RCC 7860 (cell line): ENCODE data around the gene PRKX.
"Not testable (repeated sequence)": the region's sequence is repeated elsewhere in the genome, so short reads cannot be mapped to it uniquely, and the experiment has no call there.

Experiments
- DNase-seq: peaks from one replicate; pipeline ENCODE4 v3.0.0-alpha.2; 2015; ENCODE audit warnings: low spot score
- FAIRE-seq: peaks from 2 replicates; lab custom pipeline; 2012; peaks lifted over from hg19 to GRCh38; lab: Jason Lieb, UNC

Gene PRKX

DNA sequence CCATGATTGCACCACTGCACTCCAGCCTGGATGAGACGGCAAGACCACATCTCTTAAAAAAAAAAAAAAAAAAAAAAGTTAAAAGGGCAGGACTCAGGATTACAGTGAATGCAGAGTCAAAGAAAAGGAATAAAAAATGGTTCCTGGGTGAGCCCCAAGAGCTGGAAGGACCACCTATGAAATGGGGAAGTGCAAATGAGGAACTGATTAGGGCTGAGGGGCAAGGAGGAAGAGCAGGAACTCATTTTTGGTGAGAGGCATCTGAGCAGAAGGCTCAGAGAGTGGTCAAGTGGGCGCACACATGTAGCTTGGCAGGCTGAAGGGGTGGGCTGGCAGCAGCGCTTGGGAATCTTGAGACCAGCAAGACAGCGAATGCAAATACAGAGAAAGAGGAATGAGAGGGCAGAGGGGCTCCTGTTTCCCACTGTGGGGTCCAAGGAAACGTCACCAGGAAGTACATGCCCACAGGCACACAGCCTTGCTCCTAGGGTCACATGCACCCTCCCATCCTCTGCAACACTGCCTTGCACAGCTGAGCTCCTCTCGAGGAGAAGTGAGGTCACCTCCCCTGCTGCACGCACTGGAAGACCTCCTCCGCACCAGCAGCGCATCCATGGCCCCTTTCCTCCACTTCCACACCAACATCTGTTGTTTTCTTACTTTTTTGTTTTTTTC is 49.7 kb downstream of the PRKX start:
- not testable (repeated sequence) for FAIRE-seq, DNase-seq

DNA sequence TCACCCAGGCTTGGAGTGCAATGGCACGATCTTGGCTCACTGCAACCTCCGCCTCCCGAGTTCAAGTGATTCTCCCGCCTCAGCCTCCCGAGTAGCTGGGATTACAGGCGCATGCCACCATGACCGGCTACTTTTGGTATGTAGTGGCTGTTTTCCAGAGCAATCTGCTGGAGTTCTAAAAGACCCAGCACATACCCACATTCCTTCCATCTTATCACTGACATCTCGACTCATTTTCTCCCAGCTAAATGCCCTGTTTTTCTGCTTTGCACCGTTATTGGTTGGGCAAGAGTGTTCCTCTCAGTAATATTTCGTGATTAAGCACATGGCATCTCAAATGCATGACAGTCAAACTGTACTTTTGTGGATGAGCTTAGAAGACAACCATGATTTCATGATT is 53.7 kb downstream of the PRKX start:
- DNase-seq (no peak), FAIRE-seq (no peak)

DNA sequence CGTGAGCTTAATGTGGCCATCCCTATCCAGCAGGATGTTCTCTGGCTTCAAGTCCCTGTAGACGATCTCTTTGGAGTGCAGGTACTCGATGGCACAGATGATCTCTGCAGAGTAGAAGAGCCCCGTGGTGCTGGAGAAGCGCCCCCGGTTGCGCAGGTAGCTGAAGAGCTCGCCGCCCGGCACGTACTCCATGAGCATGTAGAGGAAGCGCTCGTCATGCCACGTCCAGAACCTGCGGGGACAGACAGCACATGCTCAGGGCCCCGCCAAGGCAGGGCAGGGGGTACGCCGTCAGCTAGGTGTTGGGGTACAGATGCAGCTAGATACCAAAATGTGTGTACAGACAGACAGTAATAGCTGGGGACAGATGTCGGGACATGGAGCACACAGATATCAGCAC is 58.3 kb downstream of the PRKX start:
- FAIRE-seq (no peak), DNase-seq (no peak)

DNA sequence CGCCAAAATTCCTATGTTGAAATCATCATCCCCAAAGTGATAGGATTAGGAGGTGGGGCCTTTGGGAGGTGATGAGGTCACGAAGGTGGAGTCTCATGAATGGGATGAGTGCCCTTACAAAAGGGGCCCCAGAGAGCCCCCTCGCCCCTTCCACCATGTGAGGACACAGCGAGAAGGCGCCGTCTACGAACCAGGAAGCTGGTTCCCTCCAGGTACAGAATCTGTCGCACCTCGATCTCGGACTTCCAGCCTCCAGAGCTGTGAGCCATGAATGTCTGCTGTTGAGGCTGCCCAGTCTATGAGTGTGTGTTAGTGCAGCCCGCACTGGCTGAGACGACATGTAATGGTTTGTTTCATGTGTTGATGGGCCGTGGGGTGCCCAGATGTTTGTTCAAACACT is 60.3 kb downstream of the PRKX start:
- DNase-seq (no peak), FAIRE-seq (no peak)

DNA sequence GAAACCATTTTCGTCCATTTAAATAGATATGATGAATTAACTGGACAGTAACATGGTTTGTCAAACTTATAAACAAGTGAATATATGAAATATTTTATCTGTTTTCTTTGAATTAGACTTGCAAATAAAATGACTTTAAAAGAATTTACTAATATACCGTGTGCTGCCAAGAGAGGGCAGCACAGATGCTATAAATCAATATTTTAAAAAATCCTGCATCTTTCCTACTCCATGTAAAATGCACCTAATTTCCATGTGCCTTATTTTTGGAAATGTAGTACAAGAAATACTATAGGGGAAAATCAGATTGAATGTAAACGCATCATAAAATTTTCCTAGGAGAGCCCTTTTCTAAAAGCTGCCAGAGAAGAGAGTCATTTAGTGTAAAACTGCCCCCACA is 62.2 kb downstream of the PRKX start:
- FAIRE-seq: peak; percentile 77
- DNase-seq: peak; percentile 6

DNA sequence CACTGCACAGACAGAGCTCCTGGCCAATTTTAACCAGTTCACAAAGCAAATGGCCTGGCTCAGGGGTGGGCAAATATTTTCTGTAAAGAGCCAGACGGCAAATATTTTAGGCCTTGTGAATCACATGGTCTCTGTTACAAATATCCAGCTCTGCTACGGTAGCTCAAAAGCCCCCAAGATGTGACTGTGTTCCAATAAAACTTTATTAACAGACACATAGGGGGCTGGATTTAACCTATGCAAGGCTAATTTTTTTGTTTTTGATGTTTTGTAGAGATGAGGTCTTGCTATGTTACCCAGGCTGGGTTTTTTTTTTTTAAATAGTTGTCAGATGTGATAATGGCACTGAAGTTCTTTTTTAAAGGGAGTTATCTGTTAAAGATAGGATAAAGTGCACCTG is 65.4 kb downstream of the PRKX start:
- DNase-seq: no peak
- no peak for FAIRE-seq

DNA sequence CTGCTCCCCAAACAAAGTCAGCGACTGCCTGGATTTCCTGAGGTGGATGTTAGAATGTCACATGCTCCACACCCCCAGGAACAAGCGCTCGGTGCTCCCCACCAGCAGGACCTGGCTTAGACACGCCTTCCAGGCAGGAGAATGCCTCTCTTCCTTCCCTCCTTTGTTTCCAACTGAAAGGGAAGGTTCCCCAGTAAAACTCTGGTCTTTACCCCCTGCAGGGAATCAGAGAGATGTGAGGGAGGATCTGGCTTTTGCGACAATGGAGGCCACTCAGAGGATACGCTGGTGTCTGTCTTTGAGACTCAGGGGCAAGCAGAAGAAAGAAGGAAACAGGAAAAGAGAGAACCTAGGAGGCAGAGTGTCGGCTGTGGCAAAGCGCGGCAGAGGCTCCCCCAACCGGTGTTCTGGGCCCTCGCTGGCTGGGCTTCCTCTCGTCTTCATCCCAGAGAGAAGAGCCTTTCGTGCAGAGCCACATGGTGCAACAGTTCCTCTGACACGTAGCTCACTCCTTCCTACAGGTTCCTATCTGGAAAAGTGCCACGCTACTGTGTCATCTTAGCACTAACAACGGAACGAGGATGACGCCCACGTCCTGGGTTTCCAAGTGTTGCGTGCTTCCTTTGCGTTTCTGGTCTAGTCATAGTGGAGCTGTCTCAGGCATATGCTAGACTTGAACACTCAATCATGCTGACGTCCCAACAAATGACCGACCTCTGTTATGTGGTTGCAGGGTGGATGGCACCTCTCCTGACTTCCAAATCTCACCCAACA is 73.4 kb downstream of the PRKX start:
- not testable (repeated sequence) for FAIRE-seq, DNase-seq

DNA sequence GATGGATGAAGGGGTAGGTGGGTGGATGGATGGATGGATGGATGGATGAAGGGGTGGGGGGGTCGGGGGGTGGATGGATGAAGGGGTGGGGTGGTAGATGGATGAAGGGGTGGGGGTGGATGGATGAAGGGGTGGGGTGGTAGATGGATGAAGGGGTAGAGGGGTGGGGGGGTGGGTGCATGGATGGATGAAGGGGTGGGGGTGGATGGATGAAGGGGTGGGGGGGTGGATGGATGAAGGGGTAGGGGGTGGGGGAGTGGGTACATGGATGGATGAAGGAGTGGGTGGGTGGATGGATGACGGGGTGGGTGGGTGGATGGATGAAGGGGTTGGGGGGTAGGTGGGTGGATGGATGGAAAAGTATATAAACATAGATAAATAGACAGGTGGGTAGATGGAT is 74.2 kb downstream of the PRKX start:
- FAIRE-seq (no peak), DNase-seq (no peak)

DNA sequence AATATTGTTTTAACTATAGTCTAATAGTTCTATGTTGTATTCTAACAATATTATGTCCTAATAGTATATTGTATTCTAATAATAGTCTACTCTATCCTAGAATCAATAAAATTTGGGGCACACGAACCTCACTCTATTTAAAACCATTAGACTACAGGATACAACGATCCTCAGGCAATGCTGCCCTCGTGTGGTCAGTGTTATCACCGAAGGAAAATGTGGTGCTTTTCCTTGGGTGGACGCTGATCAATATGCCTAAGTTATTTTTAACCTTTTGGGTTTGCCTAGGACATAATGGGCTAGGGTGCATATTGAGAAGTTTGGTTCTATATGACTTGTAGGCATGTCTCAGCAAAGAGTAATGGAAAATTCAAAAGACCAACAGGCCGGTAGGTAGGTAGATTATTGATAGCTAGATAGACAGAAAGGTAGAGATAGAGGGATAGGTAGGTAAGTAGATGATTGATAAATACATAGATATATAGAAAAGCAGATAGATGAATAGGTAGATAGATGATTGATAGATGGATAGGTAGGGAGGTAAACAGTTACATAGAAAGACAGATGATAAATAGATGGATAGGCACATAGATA is 75.1 kb downstream of the PRKX start:
- DNase-seq (peak; percentile 3), FAIRE-seq (peak; percentile 70)

DNA sequence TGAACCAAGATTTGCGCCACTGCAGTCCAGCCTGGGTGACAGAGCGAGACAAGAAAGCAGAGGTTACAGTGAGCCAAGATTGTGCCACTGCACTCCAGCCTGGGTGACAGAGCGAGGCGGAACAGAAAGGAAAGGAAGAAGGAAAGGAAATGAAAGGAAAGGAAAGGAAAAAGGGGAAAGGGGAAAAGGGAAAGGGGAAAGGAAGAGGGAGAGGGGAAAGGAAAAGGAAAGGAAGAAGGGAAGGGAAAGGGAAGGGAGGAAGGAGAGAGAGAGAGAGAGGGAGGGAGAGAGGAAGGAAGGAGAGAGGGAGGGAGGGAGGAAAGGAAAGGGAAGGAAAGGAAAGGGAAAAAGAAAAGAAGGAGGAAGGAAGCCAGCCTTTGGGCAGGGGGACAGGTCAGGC is 76.6 kb downstream of the PRKX start:
- no peak for FAIRE-seq
- no peak for DNase-seq

DNA sequence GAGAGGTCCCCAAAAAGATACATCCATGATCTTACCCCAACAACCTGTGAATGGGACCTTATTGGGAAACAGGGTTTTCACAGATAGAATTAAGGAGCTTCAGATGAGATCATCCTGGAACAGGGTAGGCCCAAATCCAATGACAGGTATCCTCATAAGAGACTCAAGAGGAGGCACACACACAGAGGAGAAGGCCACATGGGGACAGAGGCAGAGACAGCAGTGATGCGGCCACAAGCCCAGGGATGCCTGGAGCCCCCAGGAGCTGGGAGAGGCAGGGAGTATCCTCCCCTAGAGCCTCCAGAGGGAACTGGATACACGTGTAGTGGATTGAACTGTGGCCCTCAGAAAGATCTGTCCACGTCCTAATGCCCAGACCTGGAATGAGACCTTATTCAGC is 82.3 kb downstream of the PRKX start:
- no peak for DNase-seq
- FAIRE-seq: no peak

DNA sequence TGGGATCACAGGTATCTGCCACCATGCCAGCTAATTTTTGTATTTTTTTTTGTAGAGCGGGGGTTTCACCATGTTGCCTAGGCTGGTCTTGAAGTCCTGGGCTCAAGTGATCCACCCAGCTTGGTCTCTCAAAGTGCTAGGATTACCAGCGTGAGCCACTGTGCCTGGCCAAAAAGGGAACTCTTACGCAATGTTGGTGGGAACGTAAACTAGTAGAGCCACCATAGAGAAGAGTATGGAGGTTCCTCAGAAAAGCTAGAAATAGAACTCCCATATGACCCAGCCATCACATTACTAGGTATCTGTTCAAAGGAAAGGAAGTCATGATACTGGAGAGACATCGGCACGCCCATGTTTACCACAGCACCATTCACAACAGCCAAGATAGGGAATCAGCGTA is 85.9 kb downstream of the PRKX start:
- no peak for FAIRE-seq
- no peak for DNase-seq

DNA sequence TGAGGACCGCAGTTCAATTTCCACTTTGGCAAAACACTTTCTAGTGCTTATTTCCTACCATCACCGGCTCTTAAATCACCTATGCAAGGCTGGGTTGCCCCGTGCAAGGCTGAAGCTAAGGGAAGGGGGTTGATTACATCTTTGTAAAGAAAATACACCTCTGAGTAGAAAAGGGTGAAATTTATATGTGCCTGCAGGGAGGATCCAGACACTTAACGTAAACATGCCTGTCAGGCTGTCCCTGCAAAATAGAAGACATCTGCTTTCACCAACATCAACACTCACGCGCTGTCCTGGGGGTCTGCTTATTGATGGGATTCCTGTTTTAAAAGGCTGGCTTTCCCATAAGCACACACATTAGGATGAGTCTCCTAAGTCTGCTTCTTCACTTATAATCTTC is 92.0 kb downstream of the PRKX start:
- DNase-seq (no peak), FAIRE-seq (no peak)

DNA sequence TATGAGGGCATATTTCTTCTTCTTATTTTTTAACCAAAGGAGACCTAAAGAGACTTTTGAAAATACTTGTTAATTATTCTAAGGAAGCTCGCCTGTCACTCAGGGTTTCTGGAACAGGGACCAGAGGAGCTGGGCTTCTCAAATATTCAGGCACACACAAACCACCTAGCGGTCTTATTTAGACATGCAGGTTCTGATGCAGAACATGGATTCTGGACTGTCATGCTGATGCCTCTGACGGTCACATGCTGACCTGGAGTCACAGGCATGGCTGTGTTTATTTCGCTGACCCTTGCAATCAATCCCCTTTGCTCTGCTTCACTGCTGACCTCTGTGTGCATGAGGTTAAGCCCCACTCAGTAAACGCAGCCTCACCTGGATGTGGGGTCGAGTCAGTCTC is 101.7 kb downstream of the PRKX start:
- not testable (repeated sequence) for FAIRE-seq, DNase-seq

DNA sequence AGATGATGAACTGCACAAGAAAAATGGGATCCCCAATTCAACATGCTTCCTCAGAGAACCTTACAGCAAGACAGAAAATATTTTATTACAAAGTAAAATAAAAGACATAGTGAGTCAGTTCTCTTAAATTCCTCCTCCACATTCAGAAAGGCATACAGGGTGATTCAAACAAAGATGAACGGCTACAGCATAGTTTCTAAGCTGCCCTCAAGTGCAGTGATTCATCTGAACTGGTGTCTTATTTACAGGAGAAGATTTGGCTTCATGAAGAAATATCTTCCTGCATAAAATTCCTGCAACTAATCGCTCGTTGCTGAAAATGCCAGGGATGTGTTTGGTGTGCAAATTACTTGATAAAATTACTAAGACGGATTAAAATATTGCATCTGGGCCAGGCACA is 103.6 kb downstream of the PRKX start:
- DNase-seq: peak; percentile 3
- FAIRE-seq: no peak

DNA sequence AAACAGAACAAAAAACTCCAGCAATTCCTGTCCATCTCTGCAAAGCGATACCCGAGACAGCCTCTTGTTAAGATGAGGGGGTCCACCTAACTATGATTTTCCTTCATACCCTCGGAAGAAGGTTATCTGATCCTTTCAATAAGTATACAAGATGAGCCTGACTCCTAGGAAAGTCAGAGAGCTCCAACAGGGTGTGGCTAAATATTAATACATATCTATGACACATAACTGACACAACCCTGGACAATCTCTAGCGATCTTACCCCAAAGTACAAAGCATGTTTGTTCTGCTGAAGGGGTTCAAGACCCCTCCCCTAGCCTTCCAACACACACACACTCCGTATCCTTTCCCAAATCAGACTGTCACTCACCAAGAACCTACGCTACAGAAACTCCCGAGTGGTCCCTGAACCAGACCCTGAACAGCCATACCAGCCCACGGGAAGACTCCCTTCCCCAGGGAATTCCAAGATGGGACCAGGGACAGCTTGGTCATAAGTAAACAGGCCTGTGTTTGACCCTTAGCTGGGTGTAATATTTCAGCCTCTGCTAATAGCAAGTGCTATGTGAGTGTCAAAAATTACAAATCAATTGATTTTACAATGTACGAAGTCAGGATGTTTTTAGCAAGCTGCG is 110.3 kb downstream of the PRKX start:
- no peak for FAIRE-seq
- no peak for DNase-seq

DNA sequence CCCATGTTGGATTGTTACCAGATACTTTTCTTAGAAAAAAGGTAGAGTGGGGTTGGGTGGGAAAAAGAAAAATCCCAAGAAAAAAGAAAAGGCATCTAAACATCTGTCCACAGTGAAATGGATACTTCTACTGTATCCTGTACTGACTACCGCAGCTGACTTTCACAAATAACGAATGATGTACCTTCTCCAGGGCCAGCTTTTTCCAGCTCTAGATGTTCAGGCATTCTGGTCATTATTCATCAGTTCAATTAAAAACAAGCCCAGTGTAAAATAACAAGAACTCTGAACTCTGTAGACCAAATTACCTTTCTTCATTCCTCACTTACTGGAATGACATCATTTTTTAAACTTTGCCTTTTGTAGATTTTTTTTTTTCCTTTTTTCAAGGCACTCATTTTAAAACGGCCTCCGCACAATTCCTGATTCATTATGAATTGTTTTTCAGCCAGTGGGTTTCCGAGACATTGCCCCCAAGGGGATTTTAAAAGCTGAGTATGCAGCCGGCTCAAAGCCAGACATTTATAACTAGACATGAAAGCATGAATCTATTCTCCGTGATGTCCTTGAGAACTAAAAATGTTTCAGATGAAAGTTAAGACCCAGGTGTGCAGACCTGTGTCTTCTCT is 113.5 kb downstream of the PRKX start:
- DNase-seq (no peak), FAIRE-seq (no peak)

DNA sequence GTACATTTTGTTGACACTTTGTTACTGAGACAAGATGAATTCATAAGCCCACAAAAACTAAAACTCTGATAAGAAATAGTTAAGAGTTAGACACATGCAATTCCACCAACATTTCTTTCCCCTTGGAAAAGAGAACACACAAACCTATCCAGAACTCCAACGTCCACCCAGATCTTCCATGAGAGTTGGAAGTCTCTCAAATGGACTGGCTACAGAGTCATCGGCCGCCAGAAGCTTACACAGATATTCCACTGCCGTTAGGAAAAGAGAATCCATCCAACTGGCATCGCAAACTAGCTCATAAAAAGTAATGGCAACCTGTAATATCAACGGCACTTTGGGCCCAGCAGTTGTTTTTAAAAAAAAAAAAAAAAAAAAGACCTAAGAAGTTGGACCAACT is 114.7 kb downstream of the PRKX start:
- FAIRE-seq (no peak), DNase-seq (no peak)

DNA sequence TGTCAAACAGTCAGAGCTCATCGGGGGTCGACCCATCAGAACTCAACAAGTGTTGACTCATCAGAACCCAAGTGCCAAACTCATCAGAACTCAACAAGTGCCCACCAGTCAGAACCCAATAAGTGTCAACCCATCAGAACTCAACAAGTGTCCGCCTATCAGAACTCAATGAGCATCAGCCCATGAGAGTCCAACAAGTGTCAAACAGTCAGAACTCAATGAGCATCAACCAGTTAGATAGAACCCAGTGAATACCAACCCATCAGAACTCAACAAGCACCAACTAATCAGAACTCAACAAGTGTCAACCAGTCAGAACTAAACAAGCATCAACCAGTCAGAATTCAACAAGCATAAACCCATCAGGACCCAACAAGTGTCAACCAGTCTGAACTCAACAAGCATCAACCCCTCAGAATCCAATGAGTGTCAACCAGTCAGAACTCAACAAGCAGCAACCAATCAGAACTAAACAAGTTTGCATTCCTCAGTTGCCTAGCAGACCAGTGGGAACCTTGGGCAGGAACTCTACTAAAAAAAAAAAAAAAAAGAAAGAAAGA is 115.3 kb downstream of the PRKX start:
- FAIRE-seq (no peak), DNase-seq (no peak)

DNA sequence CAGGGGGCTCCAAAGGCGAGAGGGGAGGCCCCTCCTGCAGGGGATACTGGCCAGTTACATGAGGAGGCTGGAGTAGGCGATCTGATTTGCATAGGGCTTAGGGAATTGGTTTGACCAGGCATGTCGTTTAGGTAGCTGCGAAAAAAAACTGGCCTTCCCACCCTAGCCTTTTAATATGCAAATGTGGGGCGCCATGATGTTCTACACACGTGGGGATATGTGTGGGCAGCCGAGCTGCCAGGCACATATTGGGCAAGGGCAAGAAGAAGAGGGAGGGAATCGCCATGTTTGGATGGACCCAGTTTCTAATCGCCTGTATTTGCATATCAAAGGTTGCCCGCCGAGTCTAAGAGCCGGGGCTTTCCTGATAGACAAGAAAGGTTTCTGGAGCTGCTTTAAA is 121.3 kb downstream of the PRKX start:
- no peak for DNase-seq

DNA sequence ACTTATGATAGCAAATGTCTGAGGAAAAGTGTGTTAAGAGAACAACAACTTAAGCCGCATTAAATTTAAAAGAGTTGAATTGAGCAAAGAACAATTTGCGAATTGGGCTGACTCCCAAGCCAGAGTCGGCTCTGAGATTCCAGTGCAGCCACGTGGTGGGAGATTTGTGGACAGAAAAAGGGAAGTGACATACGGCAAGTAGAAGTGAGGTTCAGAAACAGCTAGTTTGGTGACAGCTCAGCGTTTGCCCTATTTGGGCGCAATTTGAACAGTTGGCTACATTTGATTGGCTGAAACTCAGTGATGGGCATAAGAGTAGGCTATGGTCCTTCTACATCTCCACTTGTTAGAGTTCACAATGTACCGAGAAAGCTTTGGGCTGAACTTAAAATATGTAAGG is 124.0 kb downstream of the PRKX start:
- DNase-seq (no peak), FAIRE-seq (no peak)

More for the DNA sequence above, 121.3 kb downstream of the PRKX start:
- no peak for FAIRE-seq
